Measurements from ENCODE around the gene CD46.
"Not testable (repeated sequence)": the region's sequence is repeated elsewhere in the genome, so short reads cannot be mapped to it uniquely, and the experiment has no call there.

The CD46 gene

DNA sequence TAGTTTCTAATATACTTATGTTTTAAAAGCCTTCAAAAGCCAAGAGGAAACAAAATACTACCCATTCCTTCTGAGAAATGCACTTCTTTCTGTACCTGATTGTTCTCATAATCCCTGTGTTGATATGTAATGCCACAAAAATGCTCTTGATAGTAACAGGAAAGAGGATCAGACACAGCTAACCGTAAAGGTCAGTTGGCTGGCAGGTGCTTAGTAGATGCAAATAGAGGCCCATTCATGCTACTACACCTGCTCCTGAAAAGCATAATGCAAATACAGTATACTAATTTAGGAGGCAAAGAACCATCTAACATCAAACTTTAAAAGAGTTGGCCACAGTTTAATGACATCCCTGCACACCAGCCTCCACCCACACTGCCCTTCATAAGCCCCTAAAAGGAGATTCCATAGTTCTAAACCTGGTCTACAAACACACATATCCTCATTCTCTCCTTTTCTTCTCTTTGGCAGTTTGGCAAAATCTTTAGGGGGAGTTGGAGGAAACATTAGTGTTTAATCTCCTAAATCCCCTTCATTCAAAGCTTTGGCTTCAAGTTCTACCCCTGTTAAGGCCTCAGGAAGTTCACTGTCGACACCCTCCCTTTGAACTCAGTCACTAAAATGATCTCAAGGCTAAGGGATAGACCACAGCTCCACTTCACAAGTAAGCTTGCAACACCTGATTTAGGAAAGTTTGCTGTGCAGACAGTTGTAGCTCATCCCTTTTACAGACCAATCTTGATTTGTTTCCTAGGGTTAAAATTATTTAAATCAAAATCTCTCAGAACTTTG, 2.9 kb upstream of the CD46 start:
- DNase-seq (ENCODE audit: low read depth) = no peak
- no peak for TF ChIP-seq CTCF (IDR thresholded peaks at IDR 0.05; ENCODE audit: low read length, missing control alignments)
- H3K4me3 ChIP-seq (replicated peaks; ENCODE audit: low read depth, low read length) = no peak overlapping the region

DNA sequence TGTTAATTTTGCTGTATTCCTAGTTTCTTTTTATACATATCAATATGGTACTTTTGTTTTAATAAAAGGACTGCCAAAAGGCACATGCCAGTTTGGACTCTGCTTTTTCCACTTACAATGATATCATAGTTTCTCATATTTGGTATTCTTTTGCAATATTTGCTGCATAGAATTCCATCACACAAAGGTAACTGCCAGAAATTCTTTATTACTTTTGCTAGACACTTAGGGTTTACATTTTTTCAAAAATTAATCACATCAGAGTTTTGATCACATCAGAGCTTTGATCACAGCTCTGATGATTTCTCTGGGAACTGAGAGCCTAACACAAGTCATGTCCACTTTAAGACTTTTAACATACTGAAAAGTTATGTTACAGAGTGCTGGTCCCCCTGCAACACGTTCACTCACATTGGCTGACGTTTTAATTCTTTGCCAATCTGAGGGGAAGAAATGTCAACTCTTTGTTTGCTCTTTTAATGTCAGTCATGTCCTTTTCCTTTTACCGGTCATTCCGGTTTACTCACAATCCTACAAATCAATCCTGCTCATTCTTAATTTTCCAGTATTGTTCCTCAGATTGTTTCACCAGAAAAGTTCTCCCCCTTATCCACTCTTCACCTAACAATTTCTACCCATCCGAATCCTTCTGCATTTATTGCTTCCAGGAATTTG, 1.1 kb upstream of the CD46 start:
- TF ChIP-seq CTCF (IDR thresholded peaks at IDR 0.05; ENCODE audit: low read length, missing control alignments) = no peak
- no peak for DNase-seq (ENCODE audit: low read depth)
- no peak overlapping the region for H3K4me3 ChIP-seq (replicated peaks; ENCODE audit: low read depth, low read length)

DNA sequence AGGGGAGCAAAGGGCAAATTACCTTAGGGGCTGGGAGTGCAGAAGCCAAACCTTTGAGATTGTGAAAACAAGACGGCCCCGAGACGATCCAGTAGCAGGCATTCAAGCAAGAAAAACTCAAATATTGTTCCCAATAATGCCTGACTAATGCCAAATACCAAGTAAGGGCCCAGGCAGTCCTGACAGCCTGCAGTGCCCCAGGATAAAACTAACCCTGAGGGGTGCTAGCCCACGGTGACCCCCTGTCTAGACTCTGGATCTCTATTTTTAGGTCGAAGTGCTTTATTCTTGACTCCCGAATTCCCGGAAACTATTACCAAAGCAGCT, 428 bp upstream of the CD46 start:
- H3K4me3 ChIP-seq (replicated peaks; ENCODE audit: low read depth, low read length) = peak overlapping the region; percentile 95
- DNase-seq (ENCODE audit: low read depth) = not testable (repeated sequence)

GRCh38 chr1:207752456-207752998, 673 bp downstream of the CD46 start:
- DNase-seq (ENCODE audit: low read depth) = peak; percentile 11
- H3K4me3 ChIP-seq (replicated peaks; ENCODE audit: low read depth, low read length) = peak overlapping the region; percentile 95
- no peak for TF ChIP-seq CTCF (IDR thresholded peaks at IDR 0.05; ENCODE audit: low read length, missing control alignments)

GRCh38 chr1:207753611-207754010, 1.8 kb downstream of the CD46 start:
- DNase-seq (ENCODE audit: low read depth) = no peak
- peak overlapping the region; percentile 95 for H3K4me3 ChIP-seq (replicated peaks; ENCODE audit: low read depth, low read length)
- TF ChIP-seq CTCF (IDR thresholded peaks at IDR 0.05; ENCODE audit: low read length, missing control alignments) = no peak

DNA sequence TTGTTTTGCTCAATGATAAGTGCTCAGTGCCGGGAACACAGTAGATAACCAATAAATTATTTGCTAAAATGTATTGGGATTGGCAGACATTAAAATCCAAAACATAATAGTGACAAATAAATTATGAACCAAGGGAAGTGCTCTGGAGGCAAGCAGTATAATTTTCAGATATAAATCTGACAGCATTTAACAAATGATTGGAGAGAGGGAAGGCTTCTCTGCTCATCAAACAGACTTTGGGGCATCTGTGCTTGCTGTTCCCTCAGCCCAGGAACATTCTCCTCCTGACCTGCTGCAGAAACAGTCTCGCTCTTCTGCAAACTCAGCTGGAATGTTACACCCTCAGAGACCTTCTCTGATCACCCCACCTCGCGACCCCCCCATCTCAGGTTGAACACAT, 2.2 kb downstream of the CD46 start:
- TF ChIP-seq CTCF (IDR thresholded peaks at IDR 0.05; ENCODE audit: low read length, missing control alignments) = no peak
- DNase-seq (ENCODE audit: low read depth) = no peak
- no peak overlapping the region for H3K4me3 ChIP-seq (replicated peaks; ENCODE audit: low read depth, low read length)

DNA sequence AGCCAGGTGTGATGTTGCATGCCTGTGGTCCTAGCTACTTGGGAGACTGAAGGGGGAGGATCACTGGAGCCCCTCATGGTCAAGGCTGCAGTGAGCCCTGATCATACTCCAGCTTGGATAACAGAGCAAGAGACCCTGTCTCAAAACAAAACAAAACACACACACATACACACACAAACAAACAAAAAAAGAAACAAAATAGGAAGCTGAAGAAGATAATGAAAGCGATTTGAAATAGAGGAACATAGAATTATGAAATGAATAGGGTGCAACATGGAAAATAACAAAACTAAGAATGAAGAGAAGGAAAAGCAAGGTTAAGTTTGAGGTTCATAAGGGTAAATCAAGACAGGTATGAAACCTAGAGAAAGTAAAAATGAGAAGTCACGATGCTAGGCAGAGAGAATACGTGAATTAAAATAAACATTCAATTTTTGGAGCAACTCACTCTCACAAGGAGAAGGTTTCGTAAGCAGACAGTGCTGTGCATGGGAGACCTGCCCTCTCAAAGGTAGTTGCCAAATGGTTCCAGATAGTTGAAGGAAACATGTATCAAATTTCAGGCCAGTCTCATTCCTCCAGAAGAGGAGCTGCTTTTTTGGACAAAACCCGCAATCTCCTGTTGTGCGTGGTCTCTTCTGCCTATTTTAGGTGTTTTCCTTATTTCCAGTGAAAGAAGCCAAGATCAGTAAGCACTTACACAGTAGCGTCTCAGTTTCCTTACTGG, 3.3 kb downstream of the CD46 start:
- TF ChIP-seq CTCF (IDR thresholded peaks at IDR 0.05; ENCODE audit: low read length, missing control alignments) = no peak
- DNase-seq (ENCODE audit: low read depth) = peak; percentile 29
- no peak overlapping the region for H3K4me3 ChIP-seq (replicated peaks; ENCODE audit: low read depth, low read length)

Measured in fibroblast of pulmonary artery (primary cell).